Erythroblast (primary cell): ENCODE data around the gene GDPD5.
"Not testable (repeated sequence)": the region's sequence is repeated elsewhere in the genome, so short reads cannot be mapped to it uniquely, and the experiment has no call there.

Experiments used
- DNase-seq, 2 experiments: peaks; one replicate each; lab custom pipeline; 2025; lab: John Stamatoyannopoulos, UW
- GATA1 ChIP-seq: IDR thresholded peaks from 2 replicates; pipeline ENCODE4 v1.6.1; 2011; ENCODE audit warnings: low read depth, mild to moderate bottlenecking, control low read depth, low read length, moderate library complexity
- POLR2A ChIP-seq: IDR thresholded peaks from 2 replicates; pipeline ENCODE4 v1.6.1; 2011; ENCODE audit warnings: mild to moderate bottlenecking, low read length

The GDPD5 gene

GRCh38 chr11:75422248-75423231 lies 103.2 kb downstream of the GDPD5 start:
- DNase-seq, result no peak
- TF ChIP-seq GATA1 (no peak), POLR2A (no peak)

- DNase-seq, result no peak
- TF ChIP-seq GATA1, result no peak
- TF ChIP-seq POLR2A, result no peak
Measured at GRCh38 chr11:75421902-75422247, 103.9 kb downstream of the GDPD5 start.

GRCh38 chr11:75421035-75421602 lies 104.6 kb downstream of the GDPD5 start:
- DNase-seq, result peak; percentile 53 to 75
- TF ChIP-seq POLR2A (no peak), GATA1 (no peak)

GRCh38 chr11:75420224-75421034 lies 105.3 kb downstream of the GDPD5 start:
- TF ChIP-seq POLR2A (no peak), GATA1 (no peak)
- peak in 1 of 2 experiments; percentile 25 for DNase-seq

GRCh38 chr11:75413864-75414263 lies 111.9 kb downstream of the GDPD5 start:
- TF ChIP-seq GATA1 (no peak), POLR2A (no peak)
- DNase-seq, result peak; percentile 58 to 77

GRCh38 chr11:75413146-75413545 lies 112.6 kb downstream of the GDPD5 start:
- not testable (repeated sequence) for DNase-seq

GRCh38 chr11:75409971-75410370 lies 115.8 kb downstream of the GDPD5 start:
- DNase-seq, result not testable (repeated sequence)

GRCh38 chr11:75408957-75409219 lies 116.9 kb downstream of the GDPD5 start:
- DNase-seq, result no peak

GRCh38 chr11:75406338-75406777 lies 119.4 kb downstream of the GDPD5 start:
- DNase-seq, result peak; percentile 81 to 94
- TF ChIP-seq GATA1 (no peak), POLR2A (no peak)

More at GRCh38 chr11:75408957-75409219, 116.9 kb downstream of the GDPD5 start:
- TF ChIP-seq GATA1 (no peak), POLR2A (no peak)

GRCh38 chr11:75403983-75404658 lies 121.6 kb downstream of the GDPD5 start:
- TF ChIP-seq GATA1, result no peak
- DNase-seq, result no peak

- TF ChIP-seq GATA1, result no peak
- TF ChIP-seq POLR2A, result peak; percentile 30
- peak in 1 of 2 experiments; percentile 22 for DNase-seq
Measured at GRCh38 chr11:75403037-75403436, 122.7 kb downstream of the GDPD5 start.

- peak in 1 of 2 experiments; percentile 22 for DNase-seq
Measured at GRCh38 chr11:75402002-75402773, 123.6 kb downstream of the GDPD5 start.

More at GRCh38 chr11:75402002-75402773, 123.6 kb downstream of the GDPD5 start:
- TF ChIP-seq POLR2A (peak; percentile 1), GATA1 (no peak)
